Activated CD8-positive, alpha-beta memory T cell treated with anti-CD3 and anti-CD28 coated beads for 48 hours (primary cell): ENCODE results near the gene KDM3A.

Source experiments
- DNase-seq, 3 experiments: peaks; one replicate each; pipeline ENCODE4 v3.0.0-alpha.2; 2020; ENCODE audit warnings: low read depth in 2 of 3, low spot score in 2 of 3

KDM3A gene, protein sequence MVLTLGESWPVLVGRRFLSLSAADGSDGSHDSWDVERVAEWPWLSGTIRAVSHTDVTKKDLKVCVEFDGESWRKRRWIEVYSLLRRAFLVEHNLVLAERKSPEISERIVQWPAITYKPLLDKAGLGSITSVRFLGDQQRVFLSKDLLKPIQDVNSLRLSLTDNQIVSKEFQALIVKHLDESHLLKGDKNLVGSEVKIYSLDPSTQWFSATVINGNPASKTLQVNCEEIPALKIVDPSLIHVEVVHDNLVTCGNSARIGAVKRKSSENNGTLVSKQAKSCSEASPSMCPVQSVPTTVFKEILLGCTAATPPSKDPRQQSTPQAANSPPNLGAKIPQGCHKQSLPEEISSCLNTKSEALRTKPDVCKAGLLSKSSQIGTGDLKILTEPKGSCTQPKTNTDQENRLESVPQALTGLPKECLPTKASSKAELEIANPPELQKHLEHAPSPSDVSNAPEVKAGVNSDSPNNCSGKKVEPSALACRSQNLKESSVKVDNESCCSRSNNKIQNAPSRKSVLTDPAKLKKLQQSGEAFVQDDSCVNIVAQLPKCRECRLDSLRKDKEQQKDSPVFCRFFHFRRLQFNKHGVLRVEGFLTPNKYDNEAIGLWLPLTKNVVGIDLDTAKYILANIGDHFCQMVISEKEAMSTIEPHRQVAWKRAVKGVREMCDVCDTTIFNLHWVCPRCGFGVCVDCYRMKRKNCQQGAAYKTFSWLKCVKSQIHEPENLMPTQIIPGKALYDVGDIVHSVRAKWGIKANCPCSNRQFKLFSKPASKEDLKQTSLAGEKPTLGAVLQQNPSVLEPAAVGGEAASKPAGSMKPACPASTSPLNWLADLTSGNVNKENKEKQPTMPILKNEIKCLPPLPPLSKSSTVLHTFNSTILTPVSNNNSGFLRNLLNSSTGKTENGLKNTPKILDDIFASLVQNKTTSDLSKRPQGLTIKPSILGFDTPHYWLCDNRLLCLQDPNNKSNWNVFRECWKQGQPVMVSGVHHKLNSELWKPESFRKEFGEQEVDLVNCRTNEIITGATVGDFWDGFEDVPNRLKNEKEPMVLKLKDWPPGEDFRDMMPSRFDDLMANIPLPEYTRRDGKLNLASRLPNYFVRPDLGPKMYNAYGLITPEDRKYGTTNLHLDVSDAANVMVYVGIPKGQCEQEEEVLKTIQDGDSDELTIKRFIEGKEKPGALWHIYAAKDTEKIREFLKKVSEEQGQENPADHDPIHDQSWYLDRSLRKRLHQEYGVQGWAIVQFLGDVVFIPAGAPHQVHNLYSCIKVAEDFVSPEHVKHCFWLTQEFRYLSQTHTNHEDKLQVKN (N-terminal part only)

GRCh38 chr2:86440631-86441391, at the start of gene KDM3A:
TSS of gene KDM3A (plus strand) at chr2:86441371. CDS start at chr2:86442048, 677 bp downstream.
- peak; percentile 92 to 98 (median 97) for DNase-seq

DNA sequence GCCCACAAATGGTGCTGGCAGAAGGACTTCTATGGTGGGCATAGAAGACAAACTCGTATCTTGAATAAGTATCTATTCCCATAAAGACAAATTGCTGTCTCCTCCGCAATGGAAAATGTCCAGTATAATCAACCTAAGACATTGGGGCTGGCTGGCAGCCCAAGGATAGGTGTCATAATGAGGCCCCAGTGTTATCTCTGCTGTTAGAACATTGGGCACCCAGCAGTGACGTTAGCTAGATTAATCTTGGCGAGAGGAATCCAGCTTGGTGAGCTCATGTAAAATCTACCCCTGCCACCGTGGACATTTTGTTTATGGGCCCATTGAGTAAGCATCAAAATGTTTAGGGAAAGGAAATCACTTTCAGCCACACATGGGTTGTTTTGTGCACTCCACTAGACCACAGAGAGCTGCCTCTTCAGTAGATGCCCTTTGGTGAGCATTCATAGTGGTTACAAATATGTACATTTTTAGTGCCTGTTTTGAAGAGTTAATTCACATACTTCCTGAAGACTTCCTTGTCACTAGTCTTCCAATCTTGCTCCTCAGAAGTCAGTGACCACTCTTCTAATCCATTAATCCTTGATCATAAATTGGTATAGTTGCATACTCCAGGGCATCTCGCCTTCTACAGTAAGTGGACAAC, 48.2 kb upstream of the KDM3A start:
- DNase-seq: no peak

DNA sequence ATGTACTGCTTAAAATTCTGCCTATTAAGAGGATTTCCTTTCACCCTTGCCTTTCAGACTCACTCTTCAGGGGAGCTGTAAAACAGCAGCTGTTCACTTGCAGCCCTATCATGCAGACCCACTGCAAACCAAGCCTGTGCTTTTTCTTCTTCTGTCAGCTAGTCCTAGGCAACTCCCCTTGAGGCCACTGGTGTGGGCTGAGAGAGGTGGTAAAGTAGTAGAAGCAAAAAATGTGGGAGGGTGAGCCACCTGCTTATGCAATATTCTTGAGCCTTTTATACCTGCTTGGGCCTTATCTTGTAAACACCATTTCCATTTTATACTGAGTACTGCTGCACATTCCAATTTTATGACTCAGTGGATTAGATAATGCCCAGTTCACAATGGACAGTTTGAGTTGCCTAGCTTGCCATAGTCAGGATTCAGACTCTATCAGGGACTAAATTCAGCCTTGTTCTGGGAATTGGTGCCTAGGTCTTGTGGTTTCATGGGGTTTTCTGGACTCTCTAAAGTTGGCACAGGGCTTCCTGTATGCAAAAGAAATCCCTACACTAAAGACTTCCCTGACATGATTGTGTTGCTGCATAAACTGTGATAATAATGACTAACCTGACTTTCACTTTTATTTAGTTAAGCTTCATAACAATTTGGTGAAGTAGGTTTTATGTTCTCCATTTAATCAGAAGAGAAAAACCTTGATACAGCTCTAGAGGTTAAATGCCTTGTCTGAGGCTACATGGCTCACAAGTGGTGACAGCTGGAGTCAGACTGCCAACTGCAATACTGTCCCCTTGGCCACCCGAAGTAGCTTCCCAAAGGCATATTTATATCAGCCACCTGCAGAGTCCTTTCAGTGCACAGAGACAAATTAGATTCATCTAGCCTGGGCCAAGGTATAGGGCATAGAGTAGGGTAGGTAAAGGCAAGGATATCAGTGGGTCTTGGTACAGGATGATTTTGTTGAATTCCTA, 47.4 kb upstream of the KDM3A start:
- no peak for DNase-seq

DNA sequence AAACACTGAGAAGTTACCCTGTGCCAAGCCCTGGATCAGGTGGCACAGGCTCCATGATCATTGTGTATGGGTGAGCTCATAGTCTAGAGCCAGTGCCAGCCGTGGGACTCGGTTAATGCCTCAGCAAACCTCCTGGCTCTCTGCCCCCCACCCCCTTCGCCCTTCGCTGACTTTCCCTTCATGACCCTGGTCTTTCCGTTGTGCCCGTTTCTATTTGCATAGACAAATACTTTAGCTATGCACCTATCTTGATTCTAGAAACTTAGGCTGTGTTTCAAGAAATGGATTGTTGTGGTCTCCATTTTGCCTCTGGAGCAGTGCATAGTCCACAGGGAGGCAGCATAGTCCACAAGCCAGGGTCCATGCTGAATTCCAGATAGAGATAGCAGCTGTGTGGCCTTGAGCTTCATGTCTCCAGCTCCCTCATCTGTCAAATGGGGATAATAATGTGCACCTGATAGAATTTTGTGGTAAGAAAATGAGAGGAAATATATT, 44.8 kb upstream of the KDM3A start:
- DNase-seq: no peak

DNA sequence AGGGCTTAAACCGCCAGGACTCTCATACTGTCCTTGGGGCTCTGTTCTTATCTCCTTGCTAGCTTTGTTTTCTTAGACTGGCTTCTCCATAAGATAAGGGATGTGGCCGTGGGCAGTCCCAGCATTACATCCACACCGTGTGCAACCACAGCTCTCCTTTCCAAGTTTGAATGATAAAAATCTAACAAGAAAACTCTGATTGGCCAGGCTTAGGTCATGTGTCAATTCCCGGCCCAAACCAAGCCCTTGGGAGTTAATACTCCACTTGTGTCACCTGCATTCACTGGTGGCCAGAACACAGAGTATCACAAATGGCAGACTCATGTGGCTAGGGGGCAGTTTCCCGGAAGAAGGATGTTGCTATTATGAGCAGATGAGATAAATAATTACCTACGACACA, 43.2 kb upstream of the KDM3A start:
- DNase-seq: no peak

- no peak for DNase-seq
Observed at GRCh38 chr2:86398500-86399474, 42.4 kb upstream of the KDM3A start.

DNA sequence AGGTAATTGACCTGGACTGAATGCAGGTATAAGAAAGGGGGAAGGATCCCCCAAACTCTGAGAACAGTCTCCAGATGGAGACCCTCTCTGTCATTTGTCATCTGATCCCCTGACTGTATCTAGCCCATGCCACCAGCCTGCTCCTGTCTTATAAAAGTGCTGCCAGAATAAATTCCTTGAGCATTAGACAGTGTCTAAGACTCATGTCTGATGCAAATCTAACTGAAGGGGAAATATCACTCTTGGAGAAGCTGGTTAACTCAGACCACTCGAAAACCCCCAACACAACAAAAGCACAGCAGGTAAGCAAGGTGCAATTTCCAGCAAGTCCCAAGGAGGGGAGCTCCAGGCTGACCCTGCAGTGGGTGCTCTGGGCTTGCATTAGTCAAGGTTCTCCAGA, 40.9 kb upstream of the KDM3A start:
- no peak for DNase-seq

DNA sequence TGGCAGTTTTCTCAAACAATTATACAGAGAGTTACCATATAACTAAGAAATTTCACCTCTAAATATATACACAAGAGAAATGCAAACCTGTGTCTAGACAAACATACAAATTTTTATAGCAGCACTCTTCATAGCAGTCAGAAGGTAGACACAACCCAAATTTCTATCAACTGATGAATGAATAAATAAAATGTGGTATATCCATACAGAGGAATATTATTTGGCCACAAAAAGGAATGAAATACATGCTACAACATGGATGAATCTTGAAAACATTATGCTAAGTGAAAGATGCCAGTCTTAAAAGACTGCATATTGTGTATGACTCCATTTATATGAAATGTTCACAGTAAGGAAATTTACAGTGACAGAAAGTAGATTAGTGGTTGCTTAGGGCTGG, 30.6 kb upstream of the KDM3A start:
- no peak for DNase-seq

DNA sequence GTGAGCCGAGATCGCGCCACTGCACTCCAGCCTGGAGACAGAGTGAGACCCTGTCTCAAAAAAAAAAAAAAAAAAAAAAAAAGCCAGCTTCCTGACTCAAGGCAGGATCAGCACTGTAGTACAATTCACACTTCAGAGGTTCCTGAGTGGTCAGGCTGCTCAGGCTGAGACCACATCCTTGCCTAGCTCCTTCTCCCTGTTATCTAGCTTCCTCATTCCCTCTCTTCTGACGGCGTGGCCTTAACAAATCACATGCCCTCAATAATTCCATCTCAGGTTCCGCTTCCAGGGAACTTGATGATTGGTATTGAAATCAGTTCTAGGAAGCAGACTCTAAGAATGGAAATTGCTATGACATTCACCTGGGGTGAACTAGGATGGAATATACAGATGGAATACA, 29.8 kb upstream of the KDM3A start:
- DNase-seq: no peak

GRCh38 chr2:86412007-86412406, 29.2 kb upstream of the KDM3A start:
- no peak for DNase-seq

DNA sequence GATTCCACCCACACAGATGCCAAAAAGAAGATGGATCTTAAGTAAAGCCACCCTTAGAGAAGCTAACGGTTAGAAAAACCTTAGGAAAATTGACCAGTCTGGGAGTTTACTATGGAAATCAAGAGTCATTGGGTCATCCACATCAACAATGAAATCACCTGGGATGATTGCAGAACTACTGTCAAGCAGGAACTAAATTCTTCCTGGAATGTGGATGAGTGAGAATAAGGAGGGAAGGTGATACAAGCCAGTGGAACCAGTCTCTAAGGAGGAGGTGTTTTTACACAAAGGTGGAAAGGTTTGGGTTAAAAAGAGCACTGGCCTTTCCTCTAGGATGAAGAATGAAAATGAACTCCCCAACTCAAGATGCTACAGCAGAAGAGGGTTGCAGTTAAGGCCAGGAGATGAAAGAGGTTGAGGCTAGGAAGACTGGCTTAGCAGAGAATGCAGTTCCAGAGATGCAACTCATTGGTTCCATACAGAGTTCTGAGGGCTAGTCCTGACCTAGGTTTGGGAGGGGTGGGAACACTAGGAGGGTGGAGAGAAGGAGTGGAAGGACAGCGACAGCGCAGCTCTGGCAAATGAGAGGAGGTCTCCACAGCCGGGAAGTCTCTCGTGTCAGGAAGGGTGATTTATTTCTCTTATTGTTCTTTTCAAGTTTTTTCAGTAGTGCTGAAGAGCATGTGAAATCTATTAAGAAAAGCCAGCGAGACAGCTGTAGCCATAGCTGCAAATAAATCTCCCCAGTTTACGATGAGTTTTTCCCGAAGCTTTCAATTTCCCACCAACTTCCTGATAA, 27.7 kb upstream of the KDM3A start:
- DNase-seq: no peak

DNA sequence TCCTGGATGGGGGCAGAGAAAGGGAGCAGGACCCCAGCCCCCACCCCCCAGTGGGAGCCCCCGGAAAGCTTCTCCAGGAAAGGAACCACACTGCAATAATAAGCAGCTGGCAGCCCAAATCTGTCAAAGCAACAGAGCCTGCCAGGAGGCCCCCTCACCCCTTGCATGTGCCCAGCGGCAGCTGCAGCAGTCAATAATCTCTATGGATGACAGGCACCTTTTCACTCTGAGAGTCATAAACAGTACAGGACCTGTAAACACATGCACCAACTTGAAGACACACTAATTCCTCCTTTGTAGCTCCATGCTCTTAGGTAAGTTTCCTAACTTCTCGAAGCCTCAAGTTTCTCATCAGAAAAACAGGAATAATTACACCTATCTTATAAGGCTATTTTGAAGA, 26.2 kb upstream of the KDM3A start:
- DNase-seq: no peak

DNA sequence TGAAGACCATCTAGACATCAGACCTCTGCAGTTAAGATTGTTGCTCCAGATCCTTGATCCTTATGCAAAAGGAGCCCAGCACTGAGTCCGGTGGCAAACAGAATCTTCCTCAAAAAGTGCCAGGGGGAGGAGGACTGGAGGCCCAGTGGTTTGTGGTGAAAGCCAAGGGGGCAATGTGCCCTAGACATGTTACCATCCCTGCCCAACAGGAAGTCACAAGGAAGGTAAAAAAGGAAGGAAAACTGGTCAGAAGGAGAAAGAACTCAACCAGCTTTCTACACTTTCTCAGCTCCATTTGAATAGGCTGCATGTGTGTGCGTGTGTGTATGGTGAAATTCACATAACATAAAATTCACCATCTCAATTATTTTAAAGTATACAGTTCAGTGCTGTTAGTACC, 25.0 kb upstream of the KDM3A start:
- DNase-seq: no peak

GRCh38 chr2:86417961-86418360, 23.2 kb upstream of the KDM3A start:
- no peak for DNase-seq

DNA sequence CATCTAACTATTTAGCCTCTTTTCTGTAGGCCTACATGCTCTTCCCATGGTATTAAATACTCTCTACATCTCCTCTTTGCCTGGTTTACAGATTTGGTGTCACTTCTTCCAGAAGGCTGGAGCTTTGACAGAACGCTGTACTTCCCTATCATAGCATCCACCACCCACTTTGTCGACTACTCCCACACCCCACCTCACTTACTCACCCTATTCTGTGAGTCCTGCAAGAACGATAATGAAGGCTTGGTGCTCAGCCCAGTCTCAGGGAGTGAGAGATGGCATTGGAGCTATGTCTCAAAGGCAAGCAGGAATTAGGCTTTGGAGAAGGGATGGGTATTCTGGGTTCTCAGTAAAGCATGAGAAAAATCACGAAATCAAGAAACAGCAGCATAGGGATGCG, 20.3 kb upstream of the KDM3A start:
- DNase-seq: no peak

DNA sequence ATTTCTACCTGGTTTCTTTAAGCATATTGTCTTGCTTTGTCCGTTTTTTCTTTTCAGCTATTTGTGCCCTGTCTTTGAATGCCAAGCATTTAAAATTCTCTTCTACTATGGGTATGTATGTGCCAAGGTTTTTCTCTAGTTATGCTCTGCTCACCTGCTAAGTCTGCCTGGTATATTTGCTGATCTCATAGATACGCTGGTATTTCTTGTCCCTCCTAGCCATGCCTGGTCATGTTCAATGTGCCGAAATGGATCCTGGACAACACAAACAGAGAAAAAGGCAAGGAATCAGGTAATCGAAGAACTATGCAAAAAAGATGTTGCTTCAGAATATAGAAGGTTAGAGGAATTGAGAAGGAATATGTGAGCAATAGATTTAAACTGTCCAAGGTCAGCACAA, 14.9 kb upstream of the KDM3A start:
- no peak for DNase-seq

DNA sequence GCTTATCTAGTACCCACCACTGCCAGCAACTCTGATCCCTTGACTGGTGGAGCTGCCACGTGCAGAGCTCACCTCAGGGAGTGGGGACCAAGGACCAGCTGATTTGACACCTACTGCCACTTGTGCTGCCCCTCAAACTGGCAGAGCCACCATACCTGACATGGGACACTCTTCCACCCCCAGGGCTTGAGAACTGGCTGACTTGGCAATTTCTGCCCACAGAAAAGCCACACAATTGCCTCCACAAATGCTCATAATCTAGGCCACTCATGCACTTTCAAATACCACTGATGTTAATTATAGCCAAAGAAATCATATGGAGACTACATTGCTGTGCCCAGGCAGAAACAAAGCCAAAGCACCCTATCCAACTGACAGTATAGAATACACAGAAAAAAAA, 11.8 kb upstream of the KDM3A start:
- no peak for DNase-seq
